ENCODE data around the gene MTHFD2. TPM values are rescaled to one million over a fixed set of nuclear protein-coding genes. Genes with fewer than 3 reads are reported as not detected.

The MTHFD2 gene
- total and polyA plus RNA-seq, 2 experiments from 2014 or later: 40.1 to 126 TPM

DNA sequence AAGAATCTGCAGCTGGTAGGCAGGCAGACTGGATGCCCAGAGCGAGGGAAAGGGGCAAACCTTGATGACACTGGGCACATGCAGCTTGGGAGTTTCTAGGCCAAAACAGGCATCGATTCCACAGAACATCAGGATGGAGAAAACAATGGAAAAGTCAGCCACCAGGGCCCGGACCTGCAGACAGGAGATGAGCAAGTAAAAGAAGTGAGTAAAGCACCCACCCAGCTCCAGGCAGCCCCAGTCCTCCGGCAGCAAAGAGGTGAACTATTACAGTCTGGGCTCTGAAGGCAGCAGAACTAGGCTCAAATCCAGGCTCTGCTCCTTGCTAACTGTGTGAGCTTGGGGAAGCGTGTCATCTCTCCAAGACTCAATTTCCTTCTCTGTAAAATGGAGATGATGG is 36.6 kb downstream of the MTHFD2 start:
- TF ChIP-seq EZH2 (IDR thresholded peaks at IDR 0.05; ENCODE audit: borderline replicate concordance) (no peak), EZH2phosphoT487 (IDR thresholded peaks at IDR 0.05; ENCODE audit: low read depth, severe bottlenecking, unreplicated experiment) (no peak)
- TF ChIP-seq, protein P1, sequence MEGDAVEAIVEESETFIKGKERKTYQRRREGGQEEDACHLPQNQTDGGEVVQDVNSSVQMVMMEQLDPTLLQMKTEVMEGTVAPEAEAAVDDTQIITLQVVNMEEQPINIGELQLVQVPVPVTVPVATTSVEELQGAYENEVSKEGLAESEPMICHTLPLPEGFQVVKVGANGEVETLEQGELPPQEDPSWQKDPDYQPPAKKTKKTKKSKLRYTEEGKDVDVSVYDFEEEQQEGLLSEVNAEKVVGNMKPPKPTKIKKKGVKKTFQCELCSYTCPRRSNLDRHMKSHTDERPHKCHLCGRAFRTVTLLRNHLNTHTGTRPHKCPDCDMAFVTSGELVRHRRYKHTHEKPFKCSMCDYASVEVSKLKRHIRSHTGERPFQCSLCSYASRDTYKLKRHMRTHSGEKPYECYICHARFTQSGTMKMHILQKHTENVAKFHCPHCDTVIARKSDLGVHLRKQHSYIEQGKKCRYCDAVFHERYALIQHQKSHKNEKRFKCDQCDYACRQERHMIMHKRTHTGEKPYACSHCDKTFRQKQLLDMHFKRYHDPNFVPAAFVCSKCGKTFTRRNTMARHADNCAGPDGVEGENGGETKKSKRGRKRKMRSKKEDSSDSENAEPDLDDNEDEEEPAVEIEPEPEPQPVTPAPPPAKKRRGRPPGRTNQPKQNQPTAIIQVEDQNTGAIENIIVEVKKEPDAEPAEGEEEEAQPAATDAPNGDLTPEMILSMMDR (IDR thresholded peaks at IDR 0.05; ENCODE audit: poor library complexity): no peak
- Histone ChIP-seq H3K4me3 (no peak overlapping the region), H3K36me3 (replicated peaks; ENCODE audit: insufficient read depth, low read depth) (no peaks in the 10 kb centered on the region), H3K9me2 (replicated peaks; ENCODE audit: insufficient read depth) (no peaks in the 10 kb centered on the region), H3K4me2 (no peak overlapping the region), H3K27me3 (no peaks in the 10 kb centered on the region), H3K79me2 (no peaks in the 10 kb centered on the region), H2AFZ (no peak overlapping the region), H4K20me1 (ENCODE audit: insufficient read depth, poor library complexity, severe bottlenecking) (no peaks in the 10 kb centered on the region), H3K9me3 (ENCODE audit: low read depth) (no peaks in the 10 kb centered on the region), H3K27ac (no peak overlapping the region), H3K4me1 (ENCODE audit: insufficient read depth) (no peaks in the 10 kb centered on the region)
- no peak for DNase-seq (ENCODE audit: low spot score)
- 92% methylated on average over 5 of the region's 5 CpGs for WGBS (ENCODE audit: low lambda C conversion rate, missing lambda C conversion rate)

DNA sequence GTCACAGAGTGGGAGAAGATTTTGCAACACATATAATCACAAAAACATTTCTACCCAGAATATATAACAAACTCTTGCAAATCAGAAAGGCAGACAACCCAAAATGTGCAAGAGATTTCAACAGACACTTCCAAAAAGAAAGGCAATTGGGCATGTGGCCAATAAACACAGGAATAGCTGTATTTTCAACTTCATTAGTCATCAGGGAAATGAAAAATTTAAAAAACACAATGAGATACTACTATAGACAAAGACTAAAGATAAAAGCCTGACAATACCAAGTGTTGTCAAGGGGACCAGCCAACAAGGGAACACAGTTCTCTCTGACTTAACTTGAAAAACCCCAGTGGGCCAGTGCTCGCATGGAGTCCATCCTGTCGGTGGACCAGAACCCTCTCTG is 40.5 kb downstream of the MTHFD2 start:
- Histone ChIP-seq H3K27ac (no peak overlapping the region), H3K27me3 (no peaks in the 10 kb centered on the region), H3K9me3 (ENCODE audit: low read depth) (no peaks in the 10 kb centered on the region), H3K4me3 (no peak overlapping the region), H3K4me2 (no peak overlapping the region), H3K79me2 (no peaks in the 10 kb centered on the region), H3K36me3 (replicated peaks; ENCODE audit: insufficient read depth, low read depth) (no peaks in the 10 kb centered on the region), H3K4me1 (ENCODE audit: insufficient read depth) (no peaks in the 10 kb centered on the region), H3K9me2 (replicated peaks; ENCODE audit: insufficient read depth) (no peaks in the 10 kb centered on the region), H4K20me1 (ENCODE audit: insufficient read depth, poor library complexity, severe bottlenecking) (no peaks in the 10 kb centered on the region), H2AFZ (no peak overlapping the region)
- WGBS (ENCODE audit: low lambda C conversion rate, missing lambda C conversion rate): 94% methylated on average over 2 of the region's 2 CpGs
- no peak for DNase-seq (ENCODE audit: low spot score)
- TF ChIP-seq EZH2phosphoT487 (IDR thresholded peaks at IDR 0.05; ENCODE audit: low read depth, severe bottlenecking, unreplicated experiment): no peak
- TF ChIP-seq, protein P1 (IDR thresholded peaks at IDR 0.05; ENCODE audit: poor library complexity): no peak
- TF ChIP-seq EZH2 (IDR thresholded peaks at IDR 0.05; ENCODE audit: borderline replicate concordance): no peak

DNA sequence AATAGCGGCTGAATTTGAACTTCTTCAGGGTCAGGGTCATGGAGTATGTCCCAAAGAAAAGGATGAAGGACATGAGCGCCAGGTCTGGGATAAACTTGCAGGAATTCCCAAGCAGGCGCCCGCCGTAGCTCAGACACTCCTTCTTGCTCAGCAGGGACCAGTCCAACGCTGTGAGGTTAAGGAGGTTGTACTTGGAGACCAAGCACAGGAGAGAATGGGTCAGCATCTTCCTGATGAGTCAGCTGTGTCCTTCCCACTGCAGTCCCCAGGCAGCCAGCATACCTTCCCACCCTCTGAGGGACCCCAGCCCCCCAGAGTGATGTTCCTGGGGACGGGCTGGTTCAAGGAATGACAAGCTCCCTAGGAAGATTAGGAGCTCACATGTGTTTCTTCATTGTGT is 40.9 kb downstream of the MTHFD2 start:
- 84% methylated on average over 7 of the region's 7 CpGs for WGBS (ENCODE audit: low lambda C conversion rate, missing lambda C conversion rate)
- TF ChIP-seq, protein P1 (IDR thresholded peaks at IDR 0.05; ENCODE audit: poor library complexity): no peak
- TF ChIP-seq EZH2 (IDR thresholded peaks at IDR 0.05; ENCODE audit: borderline replicate concordance) (no peak), EZH2phosphoT487 (IDR thresholded peaks at IDR 0.05; ENCODE audit: low read depth, severe bottlenecking, unreplicated experiment) (no peak)
- Histone ChIP-seq H3K9me2 (replicated peaks; ENCODE audit: insufficient read depth) (no peaks in the 10 kb centered on the region), H2AFZ (no peak overlapping the region), H4K20me1 (ENCODE audit: insufficient read depth, poor library complexity, severe bottlenecking) (no peaks in the 10 kb centered on the region), H3K36me3 (replicated peaks; ENCODE audit: insufficient read depth, low read depth) (no peaks in the 10 kb centered on the region), H3K27ac (no peak overlapping the region), H3K27me3 (no peaks in the 10 kb centered on the region), H3K4me2 (no peak overlapping the region), H3K79me2 (no peaks in the 10 kb centered on the region), H3K9me3 (ENCODE audit: low read depth) (no peaks in the 10 kb centered on the region), H3K4me3 (no peak overlapping the region), H3K4me1 (ENCODE audit: insufficient read depth) (no peaks in the 10 kb centered on the region)
- DNase-seq (ENCODE audit: low spot score): no peak
